ENCODE results near the gene TTLL9. TPM values are rescaled to one million over a fixed set of nuclear protein-coding genes. Genes with fewer than 3 reads are reported as not detected.
A peak's percentile ranks its signal among the peaks of the same experiment; 100 is the strongest.

TTLL9 gene
- total and polyA plus RNA-seq, 10 of the 15 experiments (the other 5 are each of a cell fraction or from before 2014, with no cell fraction given): 0.03 to 0.77 (median 0.11) TPM; not detected in 2

DNA sequence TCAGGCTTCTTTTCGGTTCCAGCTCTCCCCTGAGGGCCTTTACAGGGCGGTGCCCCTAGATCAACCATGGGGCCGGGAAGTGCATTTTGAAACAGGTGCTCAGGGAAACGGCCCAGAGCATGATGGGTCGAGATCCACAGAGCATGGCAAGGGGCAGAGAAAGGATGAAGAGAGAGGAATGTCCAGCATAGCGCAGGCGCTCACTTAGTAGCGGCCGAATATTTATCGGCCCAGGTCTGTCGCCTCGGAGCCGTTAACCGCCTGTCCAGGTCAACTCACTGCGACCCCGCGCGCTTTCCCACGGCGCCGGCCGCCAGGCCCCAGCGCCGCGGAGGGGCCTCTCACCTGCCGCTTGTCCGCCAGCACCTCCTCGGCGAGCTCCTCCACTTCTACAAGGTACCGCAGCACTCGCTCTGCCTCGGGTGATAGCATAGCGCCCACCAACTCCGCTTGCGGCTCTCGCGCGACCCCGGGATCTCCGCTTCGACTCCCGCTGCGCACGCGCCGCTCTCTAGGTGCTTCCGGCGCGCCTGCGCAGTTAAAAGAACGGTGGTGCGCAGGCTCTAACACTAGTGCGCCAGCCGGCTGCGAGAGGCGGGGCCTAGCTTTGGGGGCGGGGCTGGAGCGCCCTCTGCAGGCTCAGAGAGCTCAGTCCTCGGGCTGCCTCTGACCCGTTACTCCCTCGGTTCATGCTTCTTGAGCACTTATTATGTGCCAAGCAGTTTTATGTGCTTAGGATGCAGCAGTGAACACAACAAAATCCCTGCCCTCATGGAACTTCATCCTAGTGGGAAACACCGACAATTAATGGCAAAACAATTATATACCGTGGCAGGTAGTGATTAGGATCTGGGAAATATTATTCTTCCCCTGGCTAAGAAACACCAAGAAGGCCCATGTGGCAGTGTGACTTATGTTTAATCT is 81.4 kb downstream of the TTLL9 start, which contains the start of gene PDRG1 (continued):
- TF ChIP-seq, protein P1, sequence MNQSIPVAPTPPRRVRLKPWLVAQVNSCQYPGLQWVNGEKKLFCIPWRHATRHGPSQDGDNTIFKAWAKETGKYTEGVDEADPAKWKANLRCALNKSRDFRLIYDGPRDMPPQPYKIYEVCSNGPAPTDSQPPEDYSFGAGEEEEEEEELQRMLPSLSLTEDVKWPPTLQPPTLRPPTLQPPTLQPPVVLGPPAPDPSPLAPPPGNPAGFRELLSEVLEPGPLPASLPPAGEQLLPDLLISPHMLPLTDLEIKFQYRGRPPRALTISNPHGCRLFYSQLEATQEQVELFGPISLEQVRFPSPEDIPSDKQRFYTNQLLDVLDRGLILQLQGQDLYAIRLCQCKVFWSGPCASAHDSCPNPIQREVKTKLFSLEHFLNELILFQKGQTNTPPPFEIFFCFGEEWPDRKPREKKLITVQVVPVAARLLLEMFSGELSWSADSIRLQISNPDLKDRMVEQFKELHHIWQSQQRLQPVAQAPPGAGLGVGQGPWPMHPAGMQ (IDR thresholded peaks at IDR 0.05; ENCODE audit: borderline replicate concordance): peak; percentile 56; the same call in 1 of the 2 replicates
- TF ChIP-seq CHD1 (IDR thresholded peaks at IDR 0.05; ENCODE audit: low read depth, low read length) (no peak), RCOR1 (conservative IDR thresholded peaks at IDR 0.05; ENCODE audit: low read depth, low read length) (peak; percentile 58; the same call in 1 of the 2 replicates), MTA3 (IDR thresholded peaks at IDR 0.05; ENCODE audit: borderline replicate concordance, low read length) (no peak), CBX3 (IDR thresholded peaks at IDR 0.05; ENCODE audit: borderline replicate concordance, low read depth) (no peak), ESRRA (IDR thresholded peaks at IDR 0.05; ENCODE audit: low read length) (peak; percentile 60; the same call in 1 of the 2 replicates), EZH2 (IDR thresholded peaks at IDR 0.05; ENCODE audit: borderline replicate concordance, control insufficient read depth, low read depth, low read length) (no peak), ZSCAN29 (IDR thresholded peaks at IDR 0.05) (no peak), CHD2 (IDR thresholded peaks at IDR 0.05; ENCODE audit: borderline replicate concordance, low read depth, low read length) (peak; percentile 99), NBN (IDR thresholded peaks at IDR 0.05) (no peak), EED (IDR thresholded peaks at IDR 0.05; ENCODE audit: low read depth) (no peak), RELA (IDR thresholded peaks at IDR 0.05; ENCODE audit: borderline replicate concordance, partially characterized antibody) (peak; percentile 42)
- TF ChIP-seq, protein P2, sequence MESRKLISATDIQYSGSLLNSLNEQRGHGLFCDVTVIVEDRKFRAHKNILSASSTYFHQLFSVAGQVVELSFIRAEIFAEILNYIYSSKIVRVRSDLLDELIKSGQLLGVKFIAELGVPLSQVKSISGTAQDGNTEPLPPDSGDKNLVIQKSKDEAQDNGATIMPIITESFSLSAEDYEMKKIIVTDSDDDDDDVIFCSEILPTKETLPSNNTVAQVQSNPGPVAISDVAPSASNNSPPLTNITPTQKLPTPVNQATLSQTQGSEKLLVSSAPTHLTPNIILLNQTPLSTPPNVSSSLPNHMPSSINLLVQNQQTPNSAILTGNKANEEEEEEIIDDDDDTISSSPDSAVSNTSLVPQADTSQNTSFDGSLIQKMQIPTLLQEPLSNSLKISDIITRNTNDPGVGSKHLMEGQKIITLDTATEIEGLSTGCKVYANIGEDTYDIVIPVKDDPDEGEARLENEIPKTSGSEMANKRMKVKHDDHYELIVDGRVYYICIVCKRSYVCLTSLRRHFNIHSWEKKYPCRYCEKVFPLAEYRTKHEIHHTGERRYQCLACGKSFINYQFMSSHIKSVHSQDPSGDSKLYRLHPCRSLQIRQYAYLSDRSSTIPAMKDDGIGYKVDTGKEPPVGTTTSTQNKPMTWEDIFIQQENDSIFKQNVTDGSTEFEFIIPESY (IDR thresholded peaks at IDR 0.05): no peak
- TF ChIP-seq, protein P3, sequence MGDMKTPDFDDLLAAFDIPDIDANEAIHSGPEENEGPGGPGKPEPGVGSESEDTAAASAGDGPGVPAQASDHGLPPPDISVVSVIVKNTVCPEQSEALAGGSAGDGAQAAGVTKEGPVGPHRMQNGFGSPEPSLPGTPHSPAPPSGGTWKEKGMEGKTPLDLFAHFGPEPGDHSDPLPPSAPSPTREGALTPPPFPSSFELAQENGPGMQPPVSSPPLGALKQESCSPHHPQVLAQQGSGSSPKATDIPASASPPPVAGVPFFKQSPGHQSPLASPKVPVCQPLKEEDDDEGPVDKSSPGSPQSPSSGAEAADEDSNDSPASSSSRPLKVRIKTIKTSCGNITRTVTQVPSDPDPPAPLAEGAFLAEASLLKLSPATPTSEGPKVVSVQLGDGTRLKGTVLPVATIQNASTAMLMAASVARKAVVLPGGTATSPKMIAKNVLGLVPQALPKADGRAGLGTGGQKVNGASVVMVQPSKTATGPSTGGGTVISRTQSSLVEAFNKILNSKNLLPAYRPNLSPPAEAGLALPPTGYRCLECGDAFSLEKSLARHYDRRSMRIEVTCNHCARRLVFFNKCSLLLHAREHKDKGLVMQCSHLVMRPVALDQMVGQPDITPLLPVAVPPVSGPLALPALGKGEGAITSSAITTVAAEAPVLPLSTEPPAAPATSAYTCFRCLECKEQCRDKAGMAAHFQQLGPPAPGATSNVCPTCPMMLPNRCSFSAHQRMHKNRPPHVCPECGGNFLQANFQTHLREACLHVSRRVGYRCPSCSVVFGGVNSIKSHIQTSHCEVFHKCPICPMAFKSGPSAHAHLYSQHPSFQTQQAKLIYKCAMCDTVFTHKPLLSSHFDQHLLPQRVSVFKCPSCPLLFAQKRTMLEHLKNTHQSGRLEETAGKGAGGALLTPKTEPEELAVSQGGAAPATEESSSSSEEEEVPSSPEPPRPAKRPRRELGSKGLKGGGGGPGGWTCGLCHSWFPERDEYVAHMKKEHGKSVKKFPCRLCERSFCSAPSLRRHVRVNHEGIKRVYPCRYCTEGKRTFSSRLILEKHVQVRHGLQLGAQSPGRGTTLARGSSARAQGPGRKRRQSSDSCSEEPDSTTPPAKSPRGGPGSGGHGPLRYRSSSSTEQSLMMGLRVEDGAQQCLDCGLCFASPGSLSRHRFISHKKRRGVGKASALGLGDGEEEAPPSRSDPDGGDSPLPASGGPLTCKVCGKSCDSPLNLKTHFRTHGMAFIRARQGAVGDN (IDR thresholded peaks at IDR 0.05): peak; percentile 47
- TF ChIP-seq, protein P4, sequence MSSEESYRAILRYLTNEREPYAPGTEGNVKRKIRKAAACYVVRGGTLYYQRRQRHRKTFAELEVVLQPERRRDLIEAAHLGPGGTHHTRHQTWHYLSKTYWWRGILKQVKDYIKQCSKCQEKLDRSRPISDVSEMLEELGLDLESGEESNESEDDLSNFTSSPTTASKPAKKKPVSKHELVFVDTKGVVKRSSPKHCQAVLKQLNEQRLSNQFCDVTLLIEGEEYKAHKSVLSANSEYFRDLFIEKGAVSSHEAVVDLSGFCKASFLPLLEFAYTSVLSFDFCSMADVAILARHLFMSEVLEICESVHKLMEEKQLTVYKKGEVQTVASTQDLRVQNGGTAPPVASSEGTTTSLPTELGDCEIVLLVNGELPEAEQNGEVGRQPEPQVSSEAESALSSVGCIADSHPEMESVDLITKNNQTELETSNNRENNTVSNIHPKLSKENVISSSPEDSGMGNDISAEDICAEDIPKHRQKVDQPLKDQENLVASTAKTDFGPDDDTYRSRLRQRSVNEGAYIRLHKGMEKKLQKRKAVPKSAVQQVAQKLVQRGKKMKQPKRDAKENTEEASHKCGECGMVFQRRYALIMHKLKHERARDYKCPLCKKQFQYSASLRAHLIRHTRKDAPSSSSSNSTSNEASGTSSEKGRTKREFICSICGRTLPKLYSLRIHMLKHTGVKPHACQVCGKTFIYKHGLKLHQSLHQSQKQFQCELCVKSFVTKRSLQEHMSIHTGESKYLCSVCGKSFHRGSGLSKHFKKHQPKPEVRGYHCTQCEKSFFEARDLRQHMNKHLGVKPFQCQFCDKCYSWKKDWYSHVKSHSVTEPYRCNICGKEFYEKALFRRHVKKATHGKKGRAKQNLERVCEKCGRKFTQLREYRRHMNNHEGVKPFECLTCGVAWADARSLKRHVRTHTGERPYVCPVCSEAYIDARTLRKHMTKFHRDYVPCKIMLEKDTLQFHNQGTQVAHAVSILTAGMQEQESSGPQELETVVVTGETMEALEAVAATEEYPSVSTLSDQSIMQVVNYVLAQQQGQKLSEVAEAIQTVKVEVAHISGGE (CRISPR knock-in tag; IDR thresholded peaks at IDR 0.05): no peak
- TF ChIP-seq, protein P5, sequence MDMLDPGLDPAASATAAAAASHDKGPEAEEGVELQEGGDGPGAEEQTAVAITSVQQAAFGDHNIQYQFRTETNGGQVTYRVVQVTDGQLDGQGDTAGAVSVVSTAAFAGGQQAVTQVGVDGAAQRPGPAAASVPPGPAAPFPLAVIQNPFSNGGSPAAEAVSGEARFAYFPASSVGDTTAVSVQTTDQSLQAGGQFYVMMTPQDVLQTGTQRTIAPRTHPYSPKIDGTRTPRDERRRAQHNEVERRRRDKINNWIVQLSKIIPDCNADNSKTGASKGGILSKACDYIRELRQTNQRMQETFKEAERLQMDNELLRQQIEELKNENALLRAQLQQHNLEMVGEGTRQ (IDR thresholded peaks at IDR 0.05; ENCODE audit: borderline replicate concordance, low read depth, low read length): no peak
